ENCODE results near the gene LGMN.

The LGMN gene

GRCh38 chr14:92728759-92729364 is 19.6 kb downstream of the LGMN start:
- peak overlapping the region; percentile 28 to 34 for H3K18ac ChIP-seq (ENCODE audit: low read depth in 1 of 2, low read length in 2 of 2)
- H3K9ac ChIP-seq (ENCODE audit: low read length) = no peak overlapping the region
- H3K27ac ChIP-seq (ENCODE audit: low read length, poor library complexity, severe bottlenecking) = peak overlapping the region; percentile 5
- H4K91ac ChIP-seq (ENCODE audit: low read length) = peak overlapping the region; percentile 81
- no peak overlapping the region for H4K8ac ChIP-seq (ENCODE audit: low read length)
- H3K36me3 ChIP-seq (ENCODE audit: control insufficient read depth in 1 of 2, insufficient read depth in 2 of 2, low read depth in 1 of 2, low read length in 2 of 2) = peaks cover 12 to 18% of the 10 kb centered on the region in 2 experiments
- H3K4me3 ChIP-seq (ENCODE audit: insufficient read depth in 1 of 2, low read depth in 1 of 2, low read length in 2 of 2) = no peak overlapping the region
- WGBS = 83% methylated on average over 8 of the region's 8 CpGs
- H3K23ac ChIP-seq (ENCODE audit: low read length in 2 of 2) = no peak overlapping the region
- H3K14ac ChIP-seq (ENCODE audit: low read length in 2 of 2) = no peak overlapping the region
- H3K4ac ChIP-seq (ENCODE audit: low read depth in 1 of 2, low read length in 2 of 2) = no peak overlapping the region
- no peak for DNase-seq
- H2BK120ac ChIP-seq (ENCODE audit: low read depth, low read length) = peak overlapping the region; percentile 15
- H3K9me3 ChIP-seq (ENCODE audit: control insufficient read depth, low read length) = peaks cover 12% of the 10 kb centered on the region
- no peak overlapping the region for H2BK5ac ChIP-seq (ENCODE audit: low read depth, low read length, poor library complexity, severe bottlenecking)
- no peak overlapping the region for H2AK5ac ChIP-seq (ENCODE audit: low read length, severe bottlenecking)
- H2BK15ac ChIP-seq (ENCODE audit: low read depth, poor library complexity, severe bottlenecking) = peak overlapping the region; percentile 36
- H2AFZ ChIP-seq (ENCODE audit: low read depth, low read length) = no peak overlapping the region
- H3K79me1 ChIP-seq (replicated peaks; ENCODE audit: low read length, poor library complexity, severe bottlenecking) = peaks cover 13% of the 10 kb centered on the region
- peak overlapping the region in 1 of 2 experiments; percentile 75 for H2BK12ac ChIP-seq (ENCODE audit: low read length in 2 of 2)
- no peaks in the 10 kb centered on the region for H3K27me3 ChIP-seq (ENCODE audit: control insufficient read depth in 1 of 2, insufficient read depth in 1 of 2, low read length in 2 of 2)
- H3K4me1 ChIP-seq (ENCODE audit: control insufficient read depth, insufficient read depth, low read depth, low read length) = peaks cover 19% of the 10 kb centered on the region
- H3K4me2 ChIP-seq (ENCODE audit: low read length, poor library complexity, severe bottlenecking) = no peak overlapping the region

- H2AFZ ChIP-seq (ENCODE audit: low read depth, low read length) = no peak overlapping the region
- H2BK15ac ChIP-seq (ENCODE audit: low read depth, poor library complexity, severe bottlenecking) = no peak overlapping the region
- no peak overlapping the region for H3K23ac ChIP-seq (ENCODE audit: low read length in 2 of 2)
- peak overlapping the region; percentile 74 to 97 for H3K18ac ChIP-seq (ENCODE audit: low read depth in 1 of 2, low read length in 2 of 2)
- H3K9ac ChIP-seq (ENCODE audit: low read length) = no peak overlapping the region
- peak overlapping the region in 1 of 2 experiments; percentile 30 for H2BK12ac ChIP-seq (ENCODE audit: low read length in 2 of 2)
- no peak overlapping the region for H3K4me3 ChIP-seq (ENCODE audit: insufficient read depth in 1 of 2, low read depth in 1 of 2, low read length in 2 of 2)
- peak overlapping the region; percentile 73 to 85 for H3K4ac ChIP-seq (ENCODE audit: low read depth in 1 of 2, low read length in 2 of 2)
- no peak overlapping the region for H2AK5ac ChIP-seq (ENCODE audit: low read length, severe bottlenecking)
- peaks cover 9 to 11% of the 10 kb centered on the region in 2 experiments for H3K36me3 ChIP-seq (ENCODE audit: control insufficient read depth in 1 of 2, insufficient read depth in 2 of 2, low read depth in 1 of 2, low read length in 2 of 2)
- H2BK120ac ChIP-seq (ENCODE audit: low read depth, low read length) = no peak overlapping the region
- peaks cover 19% of the 10 kb centered on the region for H3K4me1 ChIP-seq (ENCODE audit: control insufficient read depth, insufficient read depth, low read depth, low read length)
- peak overlapping the region; percentile 59 for H4K8ac ChIP-seq (ENCODE audit: low read length)
- H3K27me3 ChIP-seq (ENCODE audit: control insufficient read depth in 1 of 2, insufficient read depth in 1 of 2, low read length in 2 of 2) = no peaks in the 10 kb centered on the region
- peaks cover 9% of the 10 kb centered on the region for H3K9me3 ChIP-seq (ENCODE audit: control insufficient read depth, low read length)
- whole genome bisulfite sequencing = 86% methylated on average over 7 of the region's 8 CpGs
- no peak overlapping the region for H4K91ac ChIP-seq (ENCODE audit: low read length)
- no peak overlapping the region for H3K4me2 ChIP-seq (ENCODE audit: low read length, poor library complexity, severe bottlenecking)
- no peak overlapping the region for H3K27ac ChIP-seq (ENCODE audit: low read length, poor library complexity, severe bottlenecking)
- no peak overlapping the region for H3K14ac ChIP-seq (ENCODE audit: low read length in 2 of 2)
- DNase-seq = no peak
- H2BK5ac ChIP-seq (ENCODE audit: low read depth, low read length, poor library complexity, severe bottlenecking) = no peak overlapping the region
- peaks cover 12% of the 10 kb centered on the region for H3K79me1 ChIP-seq (replicated peaks; ENCODE audit: low read length, poor library complexity, severe bottlenecking)
Measured at GRCh38 chr14:92726933-92727262, 21.5 kb downstream of the LGMN start.

GRCh38 chr14:92726135-92726932 is 22.1 kb downstream of the LGMN start:
- Histone ChIP-seq H2BK120ac (ENCODE audit: low read depth, low read length) (peak overlapping the region; percentile 38), H3K4ac (ENCODE audit: low read depth in 1 of 2, low read length in 2 of 2) (peak overlapping the region; percentile 73 to 85), H3K4me1 (ENCODE audit: control insufficient read depth, insufficient read depth, low read depth, low read length) (peaks cover 19% of the 10 kb centered on the region), H3K36me3 (ENCODE audit: control insufficient read depth in 1 of 2, insufficient read depth in 2 of 2, low read depth in 1 of 2, low read length in 2 of 2) (peaks cover 6% of the 10 kb centered on the region in 2 experiments), H4K91ac (ENCODE audit: low read length) (peak overlapping the region; percentile 76), H3K4me3 (ENCODE audit: insufficient read depth in 1 of 2, low read depth in 1 of 2, low read length in 2 of 2) (no peak overlapping the region), H3K79me1 (replicated peaks; ENCODE audit: low read length, poor library complexity, severe bottlenecking) (peaks cover 10% of the 10 kb centered on the region), H3K23ac (ENCODE audit: low read length in 2 of 2) (no peak overlapping the region), H3K14ac (ENCODE audit: low read length in 2 of 2) (peak overlapping the region in 1 of 2 experiments; percentile 82), H2BK5ac (ENCODE audit: low read depth, low read length, poor library complexity, severe bottlenecking) (no peak overlapping the region), H3K4me2 (ENCODE audit: low read length, poor library complexity, severe bottlenecking) (peak overlapping the region; percentile 14), H3K9ac (ENCODE audit: low read length) (peak overlapping the region; percentile 36), H3K27me3 (ENCODE audit: control insufficient read depth in 1 of 2, insufficient read depth in 1 of 2, low read length in 2 of 2) (no peaks in the 10 kb centered on the region), H3K27ac (ENCODE audit: low read length, poor library complexity, severe bottlenecking) (no peak overlapping the region), H2AK5ac (ENCODE audit: low read length, severe bottlenecking) (no peak overlapping the region), H2BK12ac (ENCODE audit: low read length in 2 of 2) (peak overlapping the region; percentile 30 to 92), H4K8ac (ENCODE audit: low read length) (peak overlapping the region; percentile 59), H3K18ac (ENCODE audit: low read depth in 1 of 2, low read length in 2 of 2) (peak overlapping the region; percentile 74 to 97), H2BK15ac (ENCODE audit: low read depth, poor library complexity, severe bottlenecking) (no peak overlapping the region), H2AFZ (ENCODE audit: low read depth, low read length) (no peak overlapping the region), H3K9me3 (ENCODE audit: control insufficient read depth, low read length) (peaks cover 3% of the 10 kb centered on the region)
- peak; percentile 97 for DNase-seq
- WGBS = 65% methylated on average over 7 of the region's 12 CpGs

All from mesenchymal stem cell (in vitro differentiated cells and primary cell).